Prostate gland (tissue), 2 donors: Measurements from ENCODE around the gene MCM3AP.

Source experiments
- CTCF ChIP-seq, 4 experiments: fragments of 200-600 bp in 2 of 4; fragments of 450-650 bp in 2 of 4; sonication (generic) in 2 of 4; IDR thresholded peaks; 1 replicate in 3 of 4; 2 replicates in 1 of 4; pipeline ENCODE4 v1.5.1; 2016 to 2019; ENCODE audit warnings: antibody characterized with exemption in 4 of 4, mild to moderate bottlenecking in 2 of 4, moderate library complexity in 2 of 4
- POLR2A ChIP-seq: fragments of 450-650 bp; IDR thresholded peaks from one replicate; pipeline ENCODE4 v1.6.1; 2016; ENCODE audit warnings: antibody characterized with exemption, mild to moderate bottlenecking
- POLR2AphosphoS5 ChIP-seq: sonication (generic); formaldehyde crosslinking; IDR thresholded peaks from one replicate; pipeline ENCODE4 v1.6.1; 2017; ENCODE audit warnings: antibody characterized with exemption

GRCh38 chr21:46301759-46302158, 16.3 kb upstream of the MCM3AP start:
- no peak for TF ChIP-seq CTCF (IDR thresholded peaks at IDR 0.05)
- no peak for TF ChIP-seq POLR2AphosphoS5
- TF ChIP-seq POLR2A = no peak
